Smooth muscle cell of the brain vasculature (primary cell): Measurements from ENCODE around the gene KLHDC8A.
"Not testable (repeated sequence)": the region's sequence is repeated elsewhere in the genome, so short reads cannot be mapped to it uniquely, and the experiment has no call there.

Experiments used
- DNase-seq: peaks from one replicate; pipeline ENCODE4 v3.0.0-alpha.2; 2012; ENCODE audit warnings: low read depth, low spot score

The KLHDC8A gene

DNA sequence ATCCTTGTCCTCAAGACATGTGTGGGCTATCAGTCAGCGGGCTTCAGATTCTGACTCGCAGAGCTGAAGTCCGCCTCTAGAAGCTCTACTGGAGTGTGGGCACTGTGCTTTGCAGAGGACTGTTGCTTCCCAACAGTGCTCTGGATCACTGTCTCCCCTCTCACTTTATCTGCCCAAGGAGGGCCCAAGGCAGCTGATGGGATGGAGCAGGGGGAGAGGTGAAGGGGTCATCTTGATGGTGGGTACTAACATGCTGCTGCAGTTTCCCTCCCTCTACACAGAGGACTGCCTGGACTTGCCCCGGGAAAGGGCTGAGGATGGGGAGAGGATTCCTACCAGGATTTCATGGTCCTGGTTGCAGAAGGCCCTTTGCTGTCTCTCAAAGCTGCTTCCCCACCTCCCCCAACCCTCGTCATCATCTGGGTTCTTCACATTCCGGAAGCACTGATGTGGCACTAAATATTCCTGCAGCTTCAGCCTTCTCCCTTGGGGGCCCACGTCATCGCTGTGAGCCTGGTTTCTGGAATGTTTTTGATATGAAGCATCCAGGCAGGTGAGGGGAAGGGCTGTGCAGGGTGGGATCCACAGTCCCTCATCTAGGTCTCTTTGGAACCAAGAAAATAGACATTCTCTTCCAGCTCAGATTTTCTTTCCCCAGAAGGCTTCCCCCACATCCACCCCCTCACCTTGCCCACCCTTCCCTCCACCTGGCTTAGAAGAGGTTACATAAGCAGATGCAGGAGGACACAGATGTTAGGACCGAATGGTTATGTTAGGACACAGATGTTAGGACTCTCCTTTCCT, 58.3 kb downstream of the KLHDC8A start:
- DNase-seq, result peak; percentile 82

GRCh38 chr1:205297546-205298177, 59.1 kb downstream of the KLHDC8A start:
- not testable (repeated sequence) for DNase-seq

DNA sequence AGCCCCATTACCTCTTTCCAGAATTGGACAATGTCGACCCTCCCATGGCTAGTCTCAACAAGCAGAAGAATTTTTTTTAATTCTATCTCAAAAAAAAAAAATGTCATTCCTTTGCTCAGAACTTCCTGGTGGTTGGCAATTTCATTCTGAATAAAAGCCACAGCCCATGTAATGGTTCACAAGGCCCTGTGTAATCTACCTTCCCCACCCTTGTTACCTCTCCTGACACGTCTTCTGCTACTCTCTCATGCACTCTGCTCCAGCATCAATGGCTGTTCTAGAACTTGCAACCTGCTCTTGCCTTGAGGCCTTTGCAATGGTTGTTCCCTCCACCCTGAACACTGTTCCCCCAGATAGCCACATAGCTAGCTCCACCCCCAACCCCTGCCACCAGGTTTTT, 60.6 kb downstream of the KLHDC8A start:
- no peak for DNase-seq

GRCh38 chr1:205294934-205295333, 61.8 kb downstream of the KLHDC8A start:
- DNase-seq, result no peak

- DNase-seq, result no peak
Observed at GRCh38 chr1:205294175-205294917, 62.4 kb downstream of the KLHDC8A start.

DNA sequence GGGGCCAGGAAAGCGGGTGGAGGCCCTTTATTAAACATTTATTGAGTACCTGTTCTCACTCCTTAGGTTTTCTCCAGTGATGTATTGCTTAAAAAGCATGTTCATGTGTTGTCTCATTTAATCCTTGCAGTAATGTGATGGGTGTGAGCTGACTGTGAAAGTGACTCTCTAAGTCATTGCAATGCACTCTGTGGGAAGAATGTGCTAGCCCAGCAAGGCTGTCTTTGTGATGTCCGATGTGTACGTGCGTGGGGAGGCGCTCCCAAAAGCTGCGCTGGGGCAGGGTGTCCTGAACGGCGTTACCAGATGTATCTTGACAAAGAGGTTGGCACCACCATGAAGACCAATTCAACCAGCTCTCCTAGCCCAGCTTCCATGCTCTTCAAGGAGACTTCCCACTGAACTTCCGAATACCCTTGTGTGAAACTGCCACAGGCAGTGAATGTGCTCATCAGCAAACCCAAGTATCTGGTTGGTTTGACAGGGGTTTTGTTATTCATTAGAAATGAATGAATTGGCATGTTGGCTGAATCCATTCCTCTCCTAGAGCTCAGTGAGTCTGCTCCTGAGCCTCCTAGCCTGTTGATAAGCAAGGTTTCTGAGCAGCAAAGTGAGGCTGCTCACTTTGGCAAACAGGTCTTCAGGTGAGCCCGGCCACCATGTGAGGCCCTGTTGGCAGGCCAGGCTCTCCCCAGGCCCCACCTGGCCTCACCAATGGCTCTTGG, 63.2 kb downstream of the KLHDC8A start:
- DNase-seq, result no peak

DNA sequence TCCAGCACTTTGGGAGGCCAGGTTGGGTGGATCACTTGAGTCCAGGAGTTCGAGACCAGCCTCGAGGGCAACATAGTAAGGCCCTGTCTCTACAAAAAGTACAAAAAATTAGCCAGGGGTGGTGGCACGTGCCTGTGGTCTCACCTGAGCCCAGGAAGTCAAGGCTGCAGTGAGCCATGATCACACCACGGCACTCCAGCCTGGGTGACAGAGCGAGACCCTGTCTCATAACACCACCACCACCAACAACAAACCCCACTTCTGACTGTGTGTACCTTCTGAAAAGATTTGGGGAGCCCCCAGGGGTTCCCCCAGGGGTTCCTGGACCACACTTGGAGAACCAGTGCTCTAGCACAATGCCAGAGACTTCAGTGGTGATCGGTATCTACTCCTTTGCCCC, 65.1 kb downstream of the KLHDC8A start:
- no peak for DNase-seq

- no peak for DNase-seq
Observed at GRCh38 chr1:205287767-205288559, 68.8 kb downstream of the KLHDC8A start.

GRCh38 chr1:205287076-205287475, 69.6 kb downstream of the KLHDC8A start:
- no peak for DNase-seq

GRCh38 chr1:205286335-205286950, 70.3 kb downstream of the KLHDC8A start:
- DNase-seq, result no peak
